NB4 (cell line): ENCODE results near the gene CES1.
"Not testable (repeated sequence)": the region's sequence is repeated elsewhere in the genome, so short reads cannot be mapped to it uniquely, and the experiment has no call there.

Experiments
- DNase-seq: peaks from one replicate; pipeline ENCODE4 v3.0.0; 2010; ENCODE audit warnings: low read depth
- H3K4me3 ChIP-seq: one replicate; pipeline ENCODE4 v1.5.1; 2011; ENCODE audit warnings: mild to moderate bottlenecking, low read depth, low read length, moderate library complexity
- CTCF ChIP-seq: IDR thresholded peaks from one replicate; pipeline ENCODE4 v1.5.1; 2012; ENCODE audit warnings: low read depth, low read length
- MAX ChIP-seq: IDR thresholded peaks from 2 replicates; pipeline ENCODE4 v1.6.1; 2011; ENCODE audit warnings: low read depth, low read length
- MYC ChIP-seq: IDR thresholded peaks from 2 replicates; pipeline ENCODE4 v1.6.1; 2011; ENCODE audit warnings: low read depth, low read length
- POLR2A ChIP-seq: IDR thresholded peaks from 2 replicates; pipeline ENCODE4 v1.6.1; 2011; ENCODE audit warnings: mild to moderate bottlenecking; ENCODE audit not compliant: insufficient read length; ENCODE audit errors: extremely low read depth

Gene CES1

DNA sequence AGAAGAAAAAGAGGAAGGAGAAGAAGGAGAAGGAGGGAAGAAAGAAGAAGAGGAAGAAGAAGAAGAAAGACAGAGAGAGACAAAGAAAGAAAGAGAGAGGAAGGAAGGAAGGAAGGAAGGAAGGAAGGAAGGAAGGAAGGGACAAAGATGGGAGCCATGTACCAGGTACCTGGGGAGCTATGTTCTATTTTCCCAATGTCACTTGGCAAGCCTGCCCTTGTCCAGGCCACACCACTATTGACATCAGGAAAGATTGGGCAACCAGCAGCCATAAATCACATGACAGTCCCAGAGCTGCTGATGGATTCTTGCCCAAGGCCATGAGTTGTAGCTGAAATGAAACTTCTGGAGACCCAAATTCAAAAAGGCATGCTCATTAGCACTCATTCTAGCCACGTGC lies 2.7 kb upstream of the CES1 start:
- no peak overlapping the region for H3K4me3 ChIP-seq
- peak; percentile 72 for DNase-seq
- TF ChIP-seq MAX (peak; percentile 14; the same call in 1 of the 2 replicates), CTCF (no peak)

GRCh38 chr16:55835173-55835572 lies 2.3 kb upstream of the CES1 start:
- DNase-seq, H3K4me3 ChIP-seq: not testable (repeated sequence)

DNA sequence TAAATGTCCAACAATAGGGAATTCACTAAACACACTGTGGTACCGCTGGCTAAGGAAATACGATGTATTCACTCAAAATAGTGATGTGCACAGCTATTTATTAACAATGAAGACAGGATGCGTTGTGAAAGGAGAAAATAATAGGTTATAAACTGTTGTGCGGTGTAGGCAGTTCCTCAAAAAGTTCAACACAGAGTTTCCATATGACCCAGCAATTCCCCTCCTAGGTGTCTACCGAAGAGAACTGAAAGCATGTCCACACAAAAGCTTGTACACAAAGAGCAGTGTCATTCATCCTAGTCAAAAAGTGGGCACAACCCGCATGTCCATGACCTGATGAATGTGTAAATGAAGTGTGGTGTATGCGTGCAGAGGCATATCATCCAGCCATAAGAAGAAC lies 1.2 kb upstream of the CES1 start:
- no peak for TF ChIP-seq MYC
- TF ChIP-seq MAX = no peak
- no peak for TF ChIP-seq CTCF
- no peak for TF ChIP-seq POLR2A
- no peak overlapping the region for H3K4me3 ChIP-seq
- DNase-seq = peak; percentile 67

DNA sequence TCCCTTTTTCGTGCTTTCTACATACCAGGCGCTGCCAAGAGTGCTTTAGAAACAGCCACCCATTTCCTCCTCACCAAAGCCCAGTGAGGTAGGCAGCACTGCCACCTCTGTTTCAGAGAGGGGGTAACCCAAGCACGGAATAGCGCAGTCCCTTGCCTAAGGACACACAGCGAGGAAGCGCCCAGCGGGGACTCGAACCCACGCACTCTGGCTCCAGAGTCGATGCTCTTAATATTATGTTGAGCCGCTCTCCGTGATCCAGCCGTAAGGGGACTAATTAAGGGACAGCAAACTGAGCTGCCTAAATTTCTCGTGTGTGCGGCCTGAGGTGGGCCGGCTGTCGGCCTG lies 497 bp downstream of the CES1 start:
- H3K4me3 ChIP-seq = peak overlapping the region; percentile 51
- no peak for TF ChIP-seq MYC
- TF ChIP-seq MAX = no peak
- no peak for TF ChIP-seq POLR2A
- TF ChIP-seq CTCF = no peak
- DNase-seq = peak; percentile 28

GRCh38 chr16:55830658-55831294 lies 2.1 kb downstream of the CES1 start:
- TF ChIP-seq MAX (no peak), CTCF (no peak), MYC (no peak), POLR2A (no peak)
- no peak overlapping the region for H3K4me3 ChIP-seq
- no peak for DNase-seq

DNA sequence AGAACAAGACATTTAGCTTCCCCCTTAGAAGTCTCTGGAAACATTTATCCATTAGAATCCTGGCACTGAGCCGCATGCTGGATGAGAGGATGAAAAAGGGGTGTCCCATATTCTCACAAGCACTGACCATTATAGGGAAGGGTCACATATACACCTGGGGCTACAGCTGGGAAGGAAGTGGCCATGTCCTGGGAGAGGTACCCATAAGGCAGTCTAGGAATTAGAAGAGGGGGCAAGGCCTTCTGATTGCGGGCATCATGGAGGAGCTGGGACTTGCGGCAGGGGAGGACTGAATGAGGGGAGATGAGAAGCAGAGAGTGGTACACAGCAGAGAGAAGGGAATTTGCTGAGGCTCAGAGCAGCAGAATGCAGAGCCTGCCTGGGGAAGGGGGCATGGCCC lies 3.7 kb downstream of the CES1 start:
- not testable (repeated sequence) for H3K4me3 ChIP-seq, DNase-seq

- DNase-seq = no peak
Observed at GRCh38 chr16:55828680-55829079, 4.2 kb downstream of the CES1 start.

More at GRCh38 chr16:55828680-55829079, 4.2 kb downstream of the CES1 start:
- H3K4me3 ChIP-seq = no peak overlapping the region
- TF ChIP-seq POLR2A (no peak), MYC (no peak), MAX (no peak), CTCF (no peak)
